Umbilical cord (tissue), 2 donors: ENCODE data around the gene ASIC4. TPM values are rescaled to one million over a fixed set of nuclear protein-coding genes. Genes with fewer than 3 reads are reported as not detected.

Experiments used
- DNase-seq: peaks from one replicate; pipeline ENCODE4 v3.0.0-alpha.2; 2015; ENCODE audit warnings: low spot score
- total RNA-seq: library from RNA; depleted of rRNA; stranded (reverse); fragments of >200 nt; gene quantifications from one replicate; pipeline ENCODE4 v1.2.3, GENCODE V29; 2014; ENCODE audit warnings: low replicate concordance; ENCODE audit not compliant: insufficient read depth

The ASIC4 gene
- total RNA-seq, 1 donor from 2014 or later: 0.96 TPM

DNA sequence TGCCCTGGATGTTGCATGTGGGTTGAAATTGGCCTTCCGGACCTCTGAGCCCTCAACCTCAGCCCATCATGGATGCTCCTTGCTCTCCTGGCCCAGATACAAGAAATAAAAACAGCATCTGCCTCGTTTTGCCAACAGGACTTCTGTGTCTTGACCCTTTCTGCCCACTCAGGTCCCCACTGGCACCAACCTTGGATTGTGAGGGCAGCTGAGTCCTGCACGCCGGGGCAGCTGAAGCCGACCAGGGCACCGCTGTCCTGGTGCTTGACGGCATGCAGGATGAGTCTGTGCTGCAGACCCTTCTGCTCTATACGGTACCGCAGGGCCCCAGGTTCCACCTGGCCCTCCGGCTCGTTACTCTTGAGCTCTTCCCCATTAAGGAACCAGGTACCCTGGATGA is 52.4 kb downstream of the ASIC4 start:
- DNase-seq: no peak

DNA sequence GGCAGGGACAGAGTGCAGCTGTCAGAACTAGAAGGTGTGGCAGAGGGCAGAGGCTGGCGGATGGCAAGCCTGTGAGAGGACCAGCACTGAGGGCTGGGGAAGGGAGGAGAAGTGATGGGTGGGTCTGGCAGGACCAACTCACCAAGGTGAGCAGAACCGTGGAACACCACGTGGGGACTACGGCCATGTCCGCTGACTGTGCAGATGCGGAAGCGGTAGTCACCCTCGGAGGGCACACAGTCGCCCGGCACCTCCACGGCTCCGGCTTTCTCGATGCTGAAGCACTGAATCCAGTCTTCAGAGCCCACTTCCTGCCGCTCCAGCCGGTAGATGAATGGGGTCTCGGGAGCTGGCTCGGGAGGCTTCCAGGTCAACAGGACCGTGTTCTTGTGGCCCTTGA is 52.8 kb downstream of the ASIC4 start:
- no peak for DNase-seq

DNA sequence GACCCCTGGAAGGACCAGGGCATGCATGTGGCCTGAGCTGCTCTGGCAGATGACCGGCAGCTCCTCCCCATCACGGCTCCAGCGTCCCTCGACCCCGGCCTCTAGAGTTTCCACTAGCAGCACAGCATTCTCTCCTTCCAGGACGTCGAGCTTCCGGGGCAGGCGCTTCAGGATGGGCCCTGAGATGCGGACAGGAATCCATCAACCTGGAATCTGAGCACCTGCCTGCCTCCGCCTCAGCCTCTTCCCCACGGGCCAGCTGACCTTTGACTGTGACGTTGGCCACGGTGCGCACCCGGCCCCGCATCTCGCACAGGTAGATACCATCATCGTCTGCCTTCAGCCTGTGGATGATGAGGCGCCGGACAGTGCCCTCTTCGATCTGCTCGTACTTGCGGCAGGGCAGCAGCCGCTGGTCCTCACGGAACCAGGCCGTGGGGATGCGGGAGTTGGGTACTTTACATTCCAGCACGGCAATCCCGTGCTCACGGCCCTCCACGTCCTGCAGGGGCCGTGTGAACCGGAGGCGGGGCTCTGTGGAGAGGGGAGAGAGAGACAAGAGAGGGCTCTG is 53.6 kb downstream of the ASIC4 start:
- DNase-seq: no peak

DNA sequence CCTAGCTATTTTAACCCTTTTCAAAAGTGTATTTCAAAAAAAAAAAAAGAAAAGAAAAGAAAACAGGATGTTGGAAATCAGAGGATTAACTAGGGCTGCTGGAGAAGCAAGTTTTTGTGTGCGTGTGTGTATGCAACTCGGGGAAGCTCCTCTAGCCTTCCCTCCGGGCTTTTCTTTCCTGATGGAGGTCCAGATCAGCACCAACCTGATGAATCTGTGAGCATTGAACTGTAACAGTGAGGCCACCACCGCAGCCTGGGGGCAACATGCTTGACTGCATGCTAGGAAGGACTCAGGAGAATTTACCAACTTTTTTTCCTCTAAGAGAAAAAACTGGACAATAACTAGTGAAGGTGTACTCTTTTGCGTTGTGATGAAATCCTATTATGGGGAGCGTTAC is 54.8 kb downstream of the ASIC4 start:
- DNase-seq: no peak

DNA sequence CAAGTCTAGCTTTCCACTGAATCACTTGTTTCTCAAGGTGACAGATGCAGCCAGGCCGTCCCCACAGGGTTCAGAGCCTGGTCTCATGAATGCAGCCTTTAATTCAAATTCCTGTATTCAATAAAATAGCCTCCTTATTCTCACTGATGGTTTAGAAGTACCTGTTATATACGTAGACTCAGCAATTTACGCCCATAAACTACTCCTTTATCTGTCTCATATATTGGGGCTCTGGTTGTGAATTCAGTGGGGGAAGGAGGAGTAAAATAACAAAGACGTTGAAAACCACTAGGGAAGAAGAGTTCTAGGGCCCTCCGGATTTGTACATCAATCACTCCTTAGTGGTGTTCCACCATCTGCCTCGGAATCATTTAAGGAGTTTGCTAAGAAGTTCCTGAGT is 55.4 kb downstream of the ASIC4 start:
- DNase-seq: no peak

DNA sequence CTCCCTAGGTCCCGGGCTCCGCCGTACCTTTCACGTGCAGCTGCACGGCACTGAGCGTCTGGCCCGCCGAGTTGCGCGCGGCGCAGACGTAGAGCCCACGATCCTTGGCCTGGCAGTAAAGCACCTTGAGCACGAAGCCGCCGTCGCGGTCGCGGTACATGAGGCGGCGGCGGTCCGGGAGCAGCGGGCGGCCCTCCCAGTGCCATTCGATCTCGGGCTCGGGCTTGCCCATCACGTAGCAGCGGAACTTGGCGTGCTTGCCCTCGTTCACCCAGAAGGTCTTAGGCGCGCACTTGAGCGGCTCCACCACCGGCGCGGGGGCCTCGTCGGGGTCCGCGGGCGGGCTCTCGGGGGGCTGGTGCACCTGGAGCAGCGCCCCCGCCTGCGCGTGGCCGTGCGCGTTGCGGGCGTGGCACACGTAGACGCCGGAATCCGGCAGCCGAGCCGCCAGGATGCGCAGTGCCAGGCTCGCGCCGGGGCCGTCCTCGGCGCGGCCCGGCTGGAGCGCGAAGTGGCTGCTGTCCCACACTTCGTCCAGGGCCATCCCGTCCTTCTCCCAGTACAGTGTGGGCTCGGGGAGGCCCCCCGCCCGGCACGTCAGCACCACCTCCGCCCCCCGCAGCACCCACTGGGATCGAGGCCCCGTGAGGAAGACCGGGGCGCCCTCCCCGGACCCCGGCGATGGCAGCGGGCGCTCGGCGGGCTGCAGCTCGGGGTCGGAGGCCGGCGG is 56.1 kb downstream of the ASIC4 start:
- peak; percentile 38 for DNase-seq

DNA sequence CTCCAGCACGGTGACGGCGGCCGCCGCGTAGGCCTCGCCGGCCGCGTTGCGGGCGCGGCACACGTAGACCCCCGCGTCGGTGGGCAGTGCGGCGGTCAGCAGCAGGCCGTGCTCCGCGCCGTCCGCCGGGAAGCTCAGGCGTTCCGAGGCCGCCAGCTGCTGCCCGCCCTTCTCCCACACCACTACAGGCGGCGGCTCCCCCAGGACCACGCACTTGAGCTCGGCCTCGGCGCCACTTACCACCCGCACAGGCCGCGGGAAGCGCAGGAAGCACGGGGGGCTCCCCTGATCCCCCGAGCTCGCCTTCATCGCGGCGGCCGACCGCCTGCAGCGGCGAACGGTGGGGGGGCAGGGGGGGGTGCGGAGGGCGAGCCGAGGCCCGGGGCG is 56.6 kb downstream of the ASIC4 start:
- no peak for DNase-seq

DNA sequence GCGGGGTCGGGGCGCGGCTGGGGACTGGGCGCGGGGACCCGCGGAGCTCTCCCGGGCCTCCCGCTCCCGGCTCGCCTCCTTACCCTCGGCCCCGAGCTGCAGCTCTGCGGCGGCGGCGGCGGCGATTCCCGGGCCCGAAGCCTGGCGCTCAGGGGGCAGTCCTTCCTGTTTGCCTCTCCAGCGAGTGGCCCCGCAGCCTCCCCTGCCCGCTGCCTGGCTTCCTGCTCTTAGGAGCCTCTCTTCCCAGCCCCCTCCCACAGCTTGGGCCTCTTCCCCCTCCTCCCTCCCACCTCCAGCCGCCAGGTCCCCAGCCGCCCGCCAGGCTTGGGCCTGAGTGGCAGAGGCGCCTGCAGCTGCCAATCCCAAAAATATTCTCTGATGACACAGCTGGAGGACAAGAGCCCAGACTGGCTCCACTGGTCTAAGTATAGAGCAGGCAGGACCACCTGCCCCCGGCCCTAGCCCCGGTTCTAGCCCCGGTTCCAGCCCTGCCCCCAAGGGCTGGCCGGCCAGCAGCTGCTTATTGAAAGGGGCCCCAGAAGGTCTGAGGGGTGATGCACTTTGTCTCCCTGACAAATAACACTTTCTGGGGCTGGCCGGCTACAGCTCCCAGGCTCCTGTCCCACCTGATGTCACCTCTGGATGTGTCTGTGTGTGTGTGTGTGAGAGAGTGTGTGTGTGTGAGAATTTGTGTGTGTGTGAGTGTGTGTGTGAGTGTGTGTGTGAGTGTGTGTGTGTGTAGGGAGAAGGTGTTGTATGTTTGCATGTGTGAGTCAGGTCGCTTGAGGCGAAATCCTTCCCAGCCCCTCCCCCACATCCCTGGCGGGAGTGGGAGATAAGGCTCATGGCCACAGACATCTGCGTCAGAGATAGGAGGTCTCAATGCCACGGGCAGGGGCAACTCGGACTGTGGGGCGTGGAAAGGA is 57.3 kb downstream of the ASIC4 start, which contains the start of gene OBSL1:
Gene OBSL1, minus strand, starts transcription at position 229 of the 926 bp plus-strand sequence. CDS start 307 bp downstream, outside the sequence.
- DNase-seq: peak; percentile 93

DNA sequence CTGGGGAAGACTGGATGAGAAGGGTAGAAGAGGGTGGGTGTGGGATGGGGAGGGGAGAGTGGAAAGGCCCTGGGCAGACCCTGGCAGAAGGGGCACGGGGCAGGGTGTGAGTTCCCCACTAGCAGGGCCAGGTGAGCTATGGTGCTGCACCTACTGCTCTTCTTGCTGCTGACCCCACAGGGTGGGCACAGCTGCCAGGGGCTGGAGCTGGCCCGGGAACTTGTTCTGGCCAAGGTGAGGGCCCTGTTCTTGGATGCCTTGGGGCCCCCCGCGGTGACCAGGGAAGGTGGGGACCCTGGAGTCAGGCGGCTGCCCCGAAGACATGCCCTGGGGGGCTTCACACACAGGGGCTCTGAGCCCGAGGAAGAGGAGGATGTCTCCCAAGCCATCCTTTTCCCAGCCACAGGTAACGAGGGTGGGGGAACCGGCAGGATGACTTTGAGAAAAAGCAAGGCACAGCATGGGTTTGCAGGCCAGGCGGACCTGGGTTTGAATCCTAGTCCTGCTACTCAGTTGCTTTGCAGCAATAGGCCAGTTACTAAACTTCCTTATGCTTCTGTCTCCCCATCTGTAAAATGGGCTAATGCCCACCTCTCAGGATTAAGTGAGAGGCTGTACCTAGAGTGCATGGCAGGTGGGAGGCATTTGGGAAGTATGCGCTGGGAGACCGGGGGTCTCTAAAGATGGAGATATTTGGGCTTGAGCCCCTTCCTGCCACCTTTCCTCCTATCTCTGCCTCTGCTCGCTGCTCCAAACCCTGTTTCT is 58.1 kb downstream of the ASIC4 start, which contains the start of gene INHA:
Gene INHA, plus strand, starts transcription at position 74 of the 765 bp plus-strand sequence. Its CDS starts 65 bp downstream, at position 139.
- DNase-seq: no peak

DNA sequence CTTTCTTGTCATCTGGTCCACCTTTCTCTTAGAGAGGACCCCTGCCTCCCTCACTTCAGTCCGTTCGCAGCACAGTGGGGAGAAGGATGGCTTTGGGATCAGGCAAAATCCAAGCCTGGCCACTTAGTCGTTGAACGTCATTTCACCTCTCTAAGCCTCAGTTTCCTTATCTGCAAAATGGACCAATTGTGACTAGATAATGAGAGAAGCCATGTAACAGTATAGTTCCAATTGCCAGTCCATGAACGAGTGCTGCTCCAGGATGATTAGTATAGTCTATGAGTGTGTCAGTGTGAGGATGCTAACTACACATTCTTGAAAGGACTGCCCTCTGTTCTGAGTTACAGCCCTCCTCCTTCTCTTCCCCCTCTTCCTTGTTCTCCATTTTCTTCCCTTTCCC is 58.9 kb downstream of the ASIC4 start:
- no peak for DNase-seq

DNA sequence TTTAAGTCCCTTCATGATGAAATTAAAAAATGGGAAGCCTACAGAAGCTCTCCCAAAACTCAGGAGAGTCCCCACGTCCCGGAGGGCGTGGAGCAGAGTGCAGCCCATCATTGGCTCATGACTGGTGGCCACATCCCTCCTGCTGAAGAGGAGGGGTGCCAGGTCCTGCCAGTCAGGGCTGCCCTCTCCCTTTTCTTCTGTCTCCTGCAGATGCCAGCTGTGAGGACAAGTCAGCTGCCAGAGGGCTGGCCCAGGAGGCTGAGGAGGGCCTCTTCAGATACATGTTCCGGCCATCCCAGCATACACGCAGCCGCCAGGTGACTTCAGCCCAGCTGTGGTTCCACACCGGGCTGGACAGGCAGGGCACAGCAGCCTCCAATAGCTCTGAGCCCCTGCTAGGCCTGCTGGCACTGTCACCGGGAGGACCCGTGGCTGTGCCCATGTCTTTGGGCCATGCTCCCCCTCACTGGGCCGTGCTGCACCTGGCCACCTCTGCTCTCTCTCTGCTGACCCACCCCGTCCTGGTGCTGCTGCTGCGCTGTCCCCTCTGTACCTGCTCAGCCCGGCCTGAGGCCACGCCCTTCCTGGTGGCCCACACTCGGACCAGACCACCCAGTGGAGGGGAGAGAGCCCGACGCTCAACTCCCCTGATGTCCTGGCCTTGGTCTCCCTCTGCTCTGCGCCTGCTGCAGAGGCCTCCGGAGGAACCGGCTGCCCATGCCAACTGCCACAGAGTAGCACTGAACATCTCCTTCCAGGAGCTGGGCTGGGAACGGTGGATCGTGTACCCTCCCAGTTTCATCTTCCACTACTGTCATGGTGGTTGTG is 60.4 kb downstream of the ASIC4 start:
- DNase-seq: no peak

DNA sequence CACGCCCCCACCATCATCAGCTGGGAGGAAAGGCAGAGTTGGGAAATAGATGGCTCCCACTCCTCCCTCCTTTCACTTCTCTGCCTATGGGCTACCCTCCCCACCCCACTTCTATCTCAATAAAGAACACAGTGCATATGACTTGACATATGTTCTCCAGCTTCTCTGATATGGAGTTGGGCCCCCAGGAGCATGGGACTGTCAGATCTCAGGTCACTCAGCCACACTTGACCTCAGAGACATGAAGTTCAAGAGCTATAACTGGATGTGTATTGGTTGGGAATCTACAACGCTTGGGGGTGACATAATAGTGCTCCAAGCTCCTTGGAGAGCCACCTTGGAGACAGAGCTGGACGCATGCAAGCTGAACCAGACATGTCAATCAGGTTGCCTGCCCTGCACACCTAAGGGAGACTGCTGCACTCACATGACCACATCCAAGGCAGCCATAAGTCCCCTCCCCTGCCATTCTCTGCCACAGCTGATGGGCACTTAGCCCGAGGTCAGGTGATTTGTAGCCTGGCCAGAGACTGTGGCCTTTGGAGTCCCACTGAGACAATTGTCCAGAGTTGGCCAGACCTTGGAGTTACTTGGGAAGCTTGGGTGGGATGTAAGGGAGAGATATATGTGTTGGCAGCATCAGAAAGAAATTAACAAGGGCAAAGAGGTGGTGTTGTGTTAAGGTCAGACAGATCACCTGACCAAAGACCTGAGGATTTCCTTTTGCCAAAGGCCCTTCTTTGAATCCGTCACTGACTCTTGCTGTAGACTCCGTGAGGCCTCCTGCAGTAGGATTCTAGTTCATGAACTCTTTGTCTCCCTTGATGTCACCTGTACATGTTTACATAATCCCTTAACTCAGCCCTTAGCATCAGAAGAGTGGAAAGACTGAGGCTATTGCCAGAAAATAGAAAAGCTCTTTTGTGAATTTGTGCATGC is 61.6 kb downstream of the ASIC4 start:
- DNase-seq: no peak

DNA sequence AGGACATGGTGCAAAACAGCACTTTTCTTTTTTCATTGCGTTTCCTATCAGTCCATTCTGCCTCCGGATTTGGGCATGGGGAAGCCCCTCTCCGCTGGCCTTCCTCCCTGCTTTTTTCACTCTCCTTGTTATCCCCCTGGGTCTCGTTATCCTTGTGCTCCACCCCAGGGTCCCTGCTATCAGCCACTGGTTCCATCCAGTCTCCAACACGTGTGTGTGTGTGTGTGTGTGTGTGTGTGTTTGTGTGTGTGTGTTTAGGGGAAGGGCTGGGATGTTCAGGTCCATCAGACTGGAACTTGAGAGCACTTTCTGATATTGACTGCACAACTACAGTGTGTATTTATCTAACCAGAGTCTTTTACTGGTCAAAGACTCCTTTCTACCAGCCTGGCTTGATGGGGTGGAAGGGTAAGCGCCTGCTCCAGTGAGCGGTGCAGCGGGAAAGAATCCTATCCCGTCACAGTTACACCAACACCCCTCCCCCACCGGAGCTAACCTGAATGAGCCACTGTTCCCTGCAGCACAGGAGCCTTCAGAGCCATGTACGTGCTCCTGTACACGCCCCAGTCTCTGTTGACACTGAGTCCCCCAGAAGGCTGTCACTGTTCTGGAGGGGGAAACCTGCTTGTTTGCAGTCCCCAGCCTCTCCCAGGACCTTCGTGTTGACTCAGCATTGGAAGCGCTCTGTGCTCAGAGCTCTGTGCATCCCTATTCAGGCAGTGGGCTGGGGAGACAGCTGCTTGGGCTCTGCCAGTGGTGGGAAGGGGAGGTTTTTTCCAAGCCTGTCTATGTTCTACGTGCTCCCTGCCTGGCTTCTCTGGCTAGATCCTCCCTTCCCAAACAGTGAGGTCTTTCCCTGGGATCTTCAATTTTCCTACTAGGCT is 62.5 kb downstream of the ASIC4 start:
- DNase-seq: peak; percentile 64

DNA sequence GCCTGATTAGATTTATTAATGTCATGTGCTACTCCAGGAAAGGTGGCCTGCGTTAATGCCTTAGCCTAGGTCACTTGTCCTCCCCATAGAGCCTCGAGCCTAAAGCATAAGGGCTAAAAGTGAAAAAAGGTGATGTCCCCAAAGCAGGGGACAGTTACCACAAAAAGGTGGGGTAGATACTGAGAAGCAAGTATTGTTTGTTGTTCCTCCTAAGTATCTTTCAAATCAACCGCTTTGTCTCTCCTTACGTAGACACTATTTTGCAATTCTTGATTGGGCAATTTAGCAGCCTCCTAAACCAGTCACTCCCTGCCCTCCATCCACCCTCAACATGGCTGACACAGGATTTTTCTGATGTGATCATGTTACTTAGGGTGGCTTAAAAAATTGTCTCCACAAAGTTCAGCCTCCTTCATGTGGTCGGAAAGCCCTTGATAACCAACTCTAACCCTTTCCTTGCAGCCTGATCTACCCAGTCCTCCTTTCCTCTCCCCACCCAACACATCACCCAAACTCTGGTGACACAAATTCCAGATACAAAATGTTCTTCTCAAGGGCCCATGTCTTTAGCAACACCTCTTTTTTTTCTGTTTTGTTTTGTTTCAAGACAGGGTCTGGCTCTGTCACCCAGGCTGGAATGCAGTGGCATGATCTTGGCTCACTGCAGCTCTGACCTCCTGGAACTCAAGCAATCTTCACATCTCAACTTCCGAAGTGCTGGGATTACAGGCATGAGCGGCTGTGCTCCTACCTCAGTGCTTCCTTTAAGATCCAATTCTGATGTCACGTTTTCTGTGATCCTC is 64.7 kb downstream of the ASIC4 start:
- no peak for DNase-seq

DNA sequence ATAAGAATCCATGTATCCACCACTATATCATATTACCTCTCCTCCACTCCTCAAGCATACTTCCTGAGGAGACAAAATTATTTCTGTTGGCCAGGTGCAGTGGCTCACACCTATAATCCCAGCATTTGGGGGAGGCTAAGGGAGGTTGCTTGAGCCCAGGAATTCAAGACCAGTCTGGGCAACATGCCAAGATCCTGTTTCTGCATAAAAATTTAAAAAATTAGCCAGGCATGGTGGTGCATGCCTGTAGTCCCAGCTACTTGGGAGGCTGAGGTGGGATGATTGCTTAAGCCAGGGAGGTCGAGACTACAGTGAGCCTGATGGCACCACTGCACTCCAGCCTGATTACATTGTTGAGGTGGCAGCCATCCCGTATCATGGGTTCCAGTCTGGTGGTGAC is 67.1 kb downstream of the ASIC4 start:
- DNase-seq: no peak
